ENCODE results near the gene PPP3CB. TPM values are rescaled to one million over a fixed set of nuclear protein-coding genes. Genes with fewer than 3 reads are reported as not detected.

PPP3CB gene
- total and polyA plus RNA-seq, 2 donors (not counting 3 experiments of a cell fraction or from before 2014, with no cell fraction given), result 13.5 to 30.4 TPM

DNA sequence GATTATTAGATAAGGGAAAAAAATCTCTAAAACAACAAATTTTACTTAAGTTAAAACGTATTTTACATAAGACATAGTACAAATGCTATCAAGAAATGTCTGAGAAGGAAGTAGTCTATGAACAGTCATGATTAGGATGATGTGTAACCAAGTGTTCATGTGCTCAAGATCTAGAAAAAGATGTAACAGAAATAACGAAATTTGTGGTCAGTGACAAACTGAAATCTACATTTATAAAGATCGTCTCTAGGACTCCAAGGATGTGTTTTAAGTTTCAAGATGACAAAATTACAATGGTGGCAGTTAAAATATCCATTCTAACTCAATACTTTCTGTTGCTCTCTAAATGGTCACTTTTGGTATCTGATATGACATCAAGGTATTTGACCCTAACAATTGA lies 17.2 kb downstream of the PPP3CB start:
- peaks cover 3% of the 10 kb centered on the region for H3K4me1 ChIP-seq (ENCODE audit: control insufficient read depth, extremely low read depth, insufficient read depth, low read length)
- no peak for DNase-seq (ENCODE audit: low read depth, low spot score)
- ChIA-PET CTCF (no interaction called here), POLR2A (interaction anchor here (0.6 kb wide), 1 partner anchor 333 kb away, joined by 6 read pairs; no protein-coding TSS in a partner anchor)
- no peak overlapping the region for H3K4me2 ChIP-seq (ENCODE audit: insufficient read depth, low read length)
- no peak overlapping the region for H3K9ac ChIP-seq (replicated peaks; ENCODE audit: extremely low read depth, insufficient read depth, low read length)
- H2AFZ ChIP-seq (ENCODE audit: low read depth, low read length), result no peak overlapping the region
- dilution Hi-C loops (cut with MboI; ENCODE audit: extremely low pct_ligation_motif_present, low sequenced_read_pairs), result no loop called here
- H3K27ac ChIP-seq (ENCODE audit: insufficient read depth, low read depth, low read length), result no peak overlapping the region
- FAIRE-seq, result no peak
- no peak overlapping the region for H3K4me3 ChIP-seq (replicated peaks in 1 of 3; ENCODE audit: insufficient read depth in 1 of 3, low read depth in 1 of 3, low read length in 3 of 3)
- H3K36me3 ChIP-seq (ENCODE audit: control insufficient read depth in 2 of 2, extremely low read depth in 1 of 2, insufficient read depth in 2 of 2, low read length in 2 of 2), result peaks cover 0 to 12% of the 10 kb centered on the region in 2 experiments
- no peaks in the 10 kb centered on the region for H4K20me1 ChIP-seq (replicated peaks; ENCODE audit: control insufficient read depth, extremely low read depth, insufficient read depth, low read length)
- no peaks in the 10 kb centered on the region for H3K27me3 ChIP-seq (ENCODE audit: control insufficient read depth in 2 of 2, insufficient read depth in 2 of 2, low read length in 2 of 2)
- no peaks in the 10 kb centered on the region for H3K9me1 ChIP-seq (replicated peaks; ENCODE audit: control insufficient read depth, extremely low read depth, insufficient read depth, low read length)
- intact Hi-C loops (cut with micrococcal nuclease), result no loop called here
- peaks cover 7% of the 10 kb centered on the region for H3K79me2 ChIP-seq (ENCODE audit: control insufficient read depth, insufficient read depth, low read length)
- no TSS peak for BruUV-seq (replicated peaks)
- H3K9me3 ChIP-seq (replicated peaks; ENCODE audit: control insufficient read depth, insufficient read depth, low read length), result no peaks in the 10 kb centered on the region
- TF ChIP-seq POLR2A (IDR thresholded peaks at IDR 0.05; ENCODE audit: low read depth, low read length) (no peak), EZH2 (IDR thresholded peaks at IDR 0.05; ENCODE audit: borderline replicate concordance, low read depth, low read length, severe bottlenecking) (no peak), GATA2 (IDR thresholded peaks at IDR 0.05; ENCODE audit: insufficient read depth, insufficient read length, low read depth, low read length) (no peak), MYC (IDR thresholded peaks at IDR 0.05; ENCODE audit: low read depth, low read length) (no peak), JUN (IDR thresholded peaks at IDR 0.05; ENCODE audit: borderline replicate concordance, insufficient read depth, insufficient read length, low read depth) (no peak), MAX (IDR thresholded peaks at IDR 0.05; ENCODE audit: insufficient read depth, insufficient read length) (no peak), FOS (IDR thresholded peaks at IDR 0.05; ENCODE audit: borderline replicate concordance, insufficient read depth, low read length) (no peak), POLR2AphosphoS5 (IDR thresholded peaks at IDR 0.05; ENCODE audit: insufficient read depth, low read depth, low read length) (no peak)
- TF ChIP-seq, protein P1, sequence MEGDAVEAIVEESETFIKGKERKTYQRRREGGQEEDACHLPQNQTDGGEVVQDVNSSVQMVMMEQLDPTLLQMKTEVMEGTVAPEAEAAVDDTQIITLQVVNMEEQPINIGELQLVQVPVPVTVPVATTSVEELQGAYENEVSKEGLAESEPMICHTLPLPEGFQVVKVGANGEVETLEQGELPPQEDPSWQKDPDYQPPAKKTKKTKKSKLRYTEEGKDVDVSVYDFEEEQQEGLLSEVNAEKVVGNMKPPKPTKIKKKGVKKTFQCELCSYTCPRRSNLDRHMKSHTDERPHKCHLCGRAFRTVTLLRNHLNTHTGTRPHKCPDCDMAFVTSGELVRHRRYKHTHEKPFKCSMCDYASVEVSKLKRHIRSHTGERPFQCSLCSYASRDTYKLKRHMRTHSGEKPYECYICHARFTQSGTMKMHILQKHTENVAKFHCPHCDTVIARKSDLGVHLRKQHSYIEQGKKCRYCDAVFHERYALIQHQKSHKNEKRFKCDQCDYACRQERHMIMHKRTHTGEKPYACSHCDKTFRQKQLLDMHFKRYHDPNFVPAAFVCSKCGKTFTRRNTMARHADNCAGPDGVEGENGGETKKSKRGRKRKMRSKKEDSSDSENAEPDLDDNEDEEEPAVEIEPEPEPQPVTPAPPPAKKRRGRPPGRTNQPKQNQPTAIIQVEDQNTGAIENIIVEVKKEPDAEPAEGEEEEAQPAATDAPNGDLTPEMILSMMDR (IDR thresholded peaks at IDR 0.05; ENCODE audit: extremely low read depth in 1 of 2, insufficient read depth in 1 of 2, low read depth in 1 of 2, low read length in 2 of 2), result no peak

Measured in endothelial cell of umbilical vein (primary cell).